WTC11 (cell line): Measurements from ENCODE around the gene DTWD2.

Experiments used
- ARID4B ChIP-seq: sonication (generic); formaldehyde crosslinking; IDR thresholded peaks from 2 replicates; pipeline ENCODE4 v1.8.0; 2023; ENCODE audit warnings: missing genetic modification reagents, mild to moderate bottlenecking, borderline replicate concordance
- ATF3 ChIP-seq: sonication (generic); formaldehyde crosslinking; conservative IDR thresholded peaks from 2 replicates; pipeline ENCODE4 v1.8.1; 2022; ENCODE audit warnings: mild to moderate bottlenecking, missing genetic modification reagents
- CTCF ChIP-seq: fragments of 200-600 bp; IDR thresholded peaks from 2 replicates; pipeline ENCODE4 v1.8.0; 2022; ENCODE audit warnings: antibody characterized with exemption
- E2F4 ChIP-seq: sonication (generic); formaldehyde crosslinking; IDR thresholded peaks from 2 replicates; pipeline ENCODE4 v1.8.1; 2022; ENCODE audit warnings: low read depth, mild to moderate bottlenecking, moderate library complexity, missing genetic modification reagents, borderline replicate concordance
- IRF2 ChIP-seq: sonication (generic); formaldehyde crosslinking; IDR thresholded peaks from 2 replicates; pipeline ENCODE4 v1.8.0; 2022; ENCODE audit warnings: low read depth, missing genetic modification reagents, borderline replicate concordance

GRCh38 chr5:118989816-118990215 is 1.5 kb upstream of the DTWD2 start:
- TF ChIP-seq CTCF: no peak
- no peak for TF ChIP-seq ATF3
- TF ChIP-seq E2F4: no peak
- TF ChIP-seq IRF2 (CRISPR knock-in tag): no peak
- TF ChIP-seq ARID4B (CRISPR knock-in tag): no peak
